HUES48 (cell line): ENCODE measurements around the gene PTPN14.
"Not testable (repeated sequence)": the region's sequence is repeated elsewhere in the genome, so short reads cannot be mapped to it uniquely, and the experiment has no call there.

ENCODE experiments used
- H3K27ac ChIP-seq: one replicate; pipeline ENCODE4 v1.7.0; 2013; ENCODE audit warnings: low read depth, low read length, inconsistent platforms
- H3K27me3 ChIP-seq: 2 replicates; pipeline ENCODE4 v1.6.1; 2013; ENCODE audit warnings: mild to moderate bottlenecking, low read length; ENCODE audit not compliant: control insufficient read depth, insufficient read depth
- H3K36me3 ChIP-seq: 2 replicates; pipeline ENCODE4 v1.6.1; 2013; ENCODE audit warnings: low read length; ENCODE audit not compliant: control insufficient read depth, insufficient read depth
- H3K4me1 ChIP-seq: 2 replicates; pipeline ENCODE4 v1.6.1; 2013; ENCODE audit warnings: mild to moderate bottlenecking, low read length; ENCODE audit not compliant: control insufficient read depth, insufficient read depth
- H3K4me3 ChIP-seq: 2 replicates; pipeline ENCODE4 v1.5.1; 2013; ENCODE audit warnings: mild to moderate bottlenecking, low read depth, low read length
- H3K9ac ChIP-seq: 2 replicates; pipeline ENCODE4 v1.6.1; 2013; ENCODE audit warnings: mild to moderate bottlenecking, low read depth, low read length, moderate library complexity
- H3K9me3 ChIP-seq: 2 replicates; pipeline ENCODE4 v1.6.1; 2013; ENCODE audit warnings: low read length; ENCODE audit not compliant: control insufficient read depth, insufficient read depth

The PTPN14 gene

DNA sequence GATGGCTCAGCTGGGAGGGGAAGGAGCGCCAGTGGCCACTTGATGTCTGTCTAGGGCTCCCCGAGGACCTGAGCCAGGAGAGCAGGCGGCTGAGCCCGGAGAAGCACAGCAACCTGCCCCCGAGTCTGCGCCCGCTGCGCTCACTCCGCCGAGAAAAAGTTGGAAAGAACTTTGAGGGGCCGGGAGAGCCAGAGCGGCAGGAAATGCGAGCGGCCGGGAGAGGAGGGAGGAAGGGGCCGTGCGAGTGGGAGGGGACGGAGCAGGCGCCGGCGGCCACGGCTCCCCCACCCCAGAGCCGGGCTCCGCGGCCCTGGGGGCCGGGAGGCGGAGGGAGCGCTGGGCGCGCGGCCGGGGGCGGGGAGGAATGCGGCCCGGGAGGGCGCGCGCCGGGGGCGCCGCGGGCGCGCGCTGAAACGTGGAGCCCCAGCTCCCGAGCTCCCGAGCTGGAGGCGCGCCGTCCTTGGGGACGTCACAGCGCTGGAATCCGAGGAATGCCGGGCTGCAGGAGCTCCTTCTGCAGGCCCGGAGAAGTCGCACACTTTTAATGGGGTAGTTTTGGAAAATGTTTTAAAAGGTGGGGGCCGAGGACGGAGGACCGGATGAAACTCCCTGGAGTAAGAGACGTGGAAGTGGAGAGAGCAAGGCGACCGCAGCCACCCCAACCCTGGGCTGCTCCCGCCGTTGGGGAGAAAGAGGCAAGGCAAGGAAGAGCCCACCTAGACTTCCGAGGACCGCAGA, at the start of gene PTPN14:
TSS of gene PTPN14 (minus strand) at position 167 of the 738 bp plus-strand sequence. CDS start 86,799 bp downstream, outside the sequence.
- H3K36me3 ChIP-seq = no peaks in the 10 kb centered on the region
- peak within 1 kb of the TSS; percentile 96 for H3K9ac ChIP-seq
- peaks cover 33% of the 10 kb centered on the region for H3K4me1 ChIP-seq
- peak within 1 kb of the TSS; percentile 97 for H3K4me3 ChIP-seq
- H3K9me3 ChIP-seq = no peaks in the 10 kb centered on the region
- no peaks in the 10 kb centered on the region for H3K27me3 ChIP-seq
- peak within 1 kb of the TSS; percentile 99 for H3K27ac ChIP-seq

GRCh38 chr1:214593158-214593557, 41.8 kb upstream of the PTPN14 start:
- H3K9ac ChIP-seq = no peak overlapping the region
- H3K36me3 ChIP-seq = no peaks in the 10 kb centered on the region
- H3K27me3 ChIP-seq = no peaks in the 10 kb centered on the region
- no peaks in the 10 kb centered on the region for H3K9me3 ChIP-seq
- H3K27ac ChIP-seq = no peak overlapping the region
- no peaks in the 10 kb centered on the region for H3K4me1 ChIP-seq
- H3K4me3 ChIP-seq = no peak overlapping the region

- not testable (repeated sequence) for H3K9ac ChIP-seq, H3K4me1 ChIP-seq, H3K36me3 ChIP-seq, H3K27ac ChIP-seq, H3K27me3 ChIP-seq, H3K9me3 ChIP-seq, H3K4me3 ChIP-seq
These were observed 40.5 kb upstream of the PTPN14 start for GRCh38 chr1:214591918-214592317.

- no peaks in the 10 kb centered on the region for H3K4me1 ChIP-seq
- H3K9me3 ChIP-seq = no peaks in the 10 kb centered on the region
- no peaks in the 10 kb centered on the region for H3K27me3 ChIP-seq
- no peak overlapping the region for H3K4me3 ChIP-seq
- H3K27ac ChIP-seq = no peak overlapping the region
- H3K9ac ChIP-seq = no peak overlapping the region
- no peaks in the 10 kb centered on the region for H3K36me3 ChIP-seq
These were observed 39.3 kb upstream of the PTPN14 start for GRCh38 chr1:214590696-214591095.

DNA sequence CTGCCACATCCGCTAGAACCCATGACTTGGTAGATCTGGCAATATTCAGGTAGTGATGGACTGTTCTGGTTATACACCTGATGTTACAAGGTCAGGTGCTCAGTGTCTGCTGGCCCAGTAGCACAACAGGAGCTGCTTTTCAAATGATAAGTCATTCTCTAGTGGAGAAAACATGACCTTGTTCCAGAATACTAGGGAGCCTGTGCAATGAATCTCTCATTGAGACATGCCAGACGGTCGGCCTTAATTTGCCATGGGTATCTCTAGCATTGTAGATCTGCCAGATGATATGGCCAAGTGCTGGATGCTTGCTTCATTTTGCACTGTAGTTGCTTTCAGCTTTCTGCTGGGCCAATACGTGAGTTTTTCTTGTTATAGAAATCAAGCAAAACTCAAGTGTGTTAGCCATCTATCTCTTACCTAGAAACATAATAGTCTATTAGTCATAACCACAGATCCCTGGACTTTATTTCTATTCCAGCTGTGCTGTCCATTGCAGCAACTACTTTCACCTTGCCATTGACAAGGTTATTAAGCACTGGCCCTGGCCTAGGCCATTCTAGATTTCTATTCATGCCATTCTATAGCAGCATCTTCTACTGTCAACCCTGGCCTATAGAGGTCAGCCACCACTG, 37.7 kb upstream of the PTPN14 start:
- Histone ChIP-seq H3K4me1 (no peaks in the 10 kb centered on the region), H3K9me3 (no peaks in the 10 kb centered on the region), H3K4me3 (no peak overlapping the region), H3K27ac (no peak overlapping the region), H3K27me3 (no peaks in the 10 kb centered on the region), H3K9ac (no peak overlapping the region), H3K36me3 (no peaks in the 10 kb centered on the region)

- Histone ChIP-seq H3K27ac (no peak overlapping the region), H3K4me3 (no peak overlapping the region), H3K9me3 (no peaks in the 10 kb centered on the region), H3K27me3 (no peaks in the 10 kb centered on the region), H3K9ac (no peak overlapping the region), H3K36me3 (no peaks in the 10 kb centered on the region), H3K4me1 (peaks cover 5% of the 10 kb centered on the region)
These were observed 35.8 kb upstream of the PTPN14 start for GRCh38 chr1:214587165-214587564.

DNA sequence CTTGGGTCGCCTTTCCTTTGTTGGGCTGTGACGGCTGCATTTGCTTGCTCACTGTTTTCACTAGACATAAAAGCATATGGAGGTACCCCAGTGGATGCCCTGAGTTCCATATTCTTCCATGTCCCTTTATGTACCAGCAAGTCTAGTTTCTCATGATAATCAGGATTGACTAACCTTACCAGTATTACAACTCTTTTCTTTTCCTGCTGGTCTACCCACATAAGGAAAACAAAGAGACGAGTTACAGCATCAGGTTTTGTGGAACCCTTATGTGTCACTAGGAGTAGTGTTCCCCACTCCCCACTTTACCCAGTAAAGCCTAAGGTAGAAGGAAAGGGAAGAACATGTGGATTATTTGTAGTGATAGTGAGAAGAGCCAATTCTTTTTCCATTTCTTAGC, 35.2 kb upstream of the PTPN14 start:
- H3K27me3 ChIP-seq = no peaks in the 10 kb centered on the region
- no peaks in the 10 kb centered on the region for H3K36me3 ChIP-seq
- H3K9ac ChIP-seq = no peak overlapping the region
- no peak overlapping the region for H3K27ac ChIP-seq
- peaks cover 11% of the 10 kb centered on the region for H3K4me1 ChIP-seq
- no peaks in the 10 kb centered on the region for H3K9me3 ChIP-seq
- no peak overlapping the region for H3K4me3 ChIP-seq

GRCh38 chr1:214584805-214585766, 33.7 kb upstream of the PTPN14 start:
- H3K4me1 ChIP-seq = peaks cover 16% of the 10 kb centered on the region
- H3K27ac ChIP-seq = no peak overlapping the region
- no peak overlapping the region for H3K4me3 ChIP-seq
- H3K9me3 ChIP-seq = no peaks in the 10 kb centered on the region
- no peaks in the 10 kb centered on the region for H3K36me3 ChIP-seq
- H3K9ac ChIP-seq = no peak overlapping the region
- H3K27me3 ChIP-seq = no peaks in the 10 kb centered on the region

GRCh38 chr1:214583824-214584554, 32.6 kb upstream of the PTPN14 start:
- Histone ChIP-seq H3K27ac (no peak overlapping the region), H3K27me3 (no peaks in the 10 kb centered on the region), H3K9me3 (no peaks in the 10 kb centered on the region), H3K4me1 (peaks cover 16% of the 10 kb centered on the region), H3K9ac (no peak overlapping the region), H3K4me3 (no peak overlapping the region), H3K36me3 (no peaks in the 10 kb centered on the region)

DNA sequence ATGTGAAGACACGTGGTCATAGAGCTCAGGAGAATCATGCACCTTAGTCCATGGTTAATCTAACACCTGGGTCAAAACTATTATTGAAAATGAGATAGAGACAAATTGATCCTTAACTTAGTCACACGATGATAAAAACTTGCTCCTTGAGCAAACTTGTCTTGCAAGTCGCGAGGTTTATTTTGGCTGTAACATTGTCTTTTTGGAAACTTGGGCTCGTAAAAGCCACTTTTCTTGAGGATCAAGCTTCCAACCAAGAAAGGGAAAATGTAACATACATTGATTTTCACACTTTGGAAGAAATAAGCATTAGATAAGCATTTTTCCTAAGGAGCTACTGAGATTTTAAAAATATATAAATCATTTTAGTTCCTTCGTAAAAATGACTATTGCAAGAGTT, 31.7 kb upstream of the PTPN14 start:
- H3K9ac ChIP-seq = no peak overlapping the region
- no peaks in the 10 kb centered on the region for H3K27me3 ChIP-seq
- H3K9me3 ChIP-seq = no peaks in the 10 kb centered on the region
- no peak overlapping the region for H3K27ac ChIP-seq
- no peak overlapping the region for H3K4me3 ChIP-seq
- no peaks in the 10 kb centered on the region for H3K36me3 ChIP-seq
- H3K4me1 ChIP-seq = peaks cover 16% of the 10 kb centered on the region
